ENCODE results near the gene RRAS2. TPM values are rescaled to one million over a fixed set of nuclear protein-coding genes. Genes with fewer than 3 reads are reported as not detected.

The RRAS2 gene
- total and polyA plus RNA-seq, 2 of the 4 experiments (the other 2 are of a cell fraction) = 85.5 to 106 TPM

DNA sequence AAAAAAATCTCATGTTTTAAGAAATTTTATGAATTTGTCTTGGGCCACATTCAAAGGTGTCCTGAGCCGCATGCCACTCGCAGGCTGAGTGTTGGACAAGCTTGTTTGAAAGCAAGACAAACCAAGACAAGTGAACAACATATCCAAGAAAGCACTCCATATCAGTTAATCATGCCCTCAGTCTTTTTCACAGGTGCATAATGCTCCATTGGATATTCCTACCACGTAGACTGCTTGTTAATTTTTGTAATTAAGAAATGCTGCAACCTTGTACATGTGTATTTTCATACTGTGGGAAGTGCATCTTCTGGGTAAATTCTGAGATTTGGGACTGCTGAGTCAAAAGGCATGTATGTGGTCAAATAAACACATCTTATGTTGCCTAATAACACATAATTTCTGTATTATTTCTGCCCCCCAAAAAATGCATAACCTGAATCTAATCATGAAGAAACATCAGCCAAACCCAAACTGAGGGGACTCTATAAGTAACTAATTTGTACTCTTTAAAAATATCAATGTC lies 8.2 kb downstream of the RRAS2 start:
- Histone ChIP-seq H2BK5ac (ENCODE audit: low read depth, low read length, poor library complexity, severe bottlenecking) (no peak overlapping the region), H2BK15ac (ENCODE audit: low read depth, low read length) (no peak overlapping the region), H2BK20ac (ENCODE audit: low read depth, low read length) (no peak overlapping the region), H4K91ac (ENCODE audit: insufficient read depth, low read depth, low read length) (no peak overlapping the region), H3K9ac (ENCODE audit: low read depth, low read length) (no peak overlapping the region), H3K14ac (replicated peaks; ENCODE audit: low read depth, low read length) (no peak overlapping the region), H3K4me3 (ENCODE audit: insufficient read depth, low read depth, low read length) (no peak overlapping the region), H3K36me3 (ENCODE audit: control insufficient read depth, insufficient read depth, low read length) (peaks cover 3% of the 10 kb centered on the region), H3K9me3 (ENCODE audit: control insufficient read depth, insufficient read depth, low read length) (no peaks in the 10 kb centered on the region), H2BK120ac (ENCODE audit: low read depth, low read length) (no peak overlapping the region), H3K9me1 (ENCODE audit: insufficient read depth, low read length) (peaks cover 3% of the 10 kb centered on the region; the same call in 1 of the 2 replicates), H4K8ac (ENCODE audit: low read depth in 2 of 2, low read length in 2 of 2) (no peak overlapping the region), H2AK9ac (replicated peaks; ENCODE audit: low read depth, low read length, poor library complexity) (no peak overlapping the region), H3K56ac (ENCODE audit: extremely low read depth, insufficient read depth, low read length) (no peak overlapping the region), H2AK5ac (ENCODE audit: low read depth, low read length) (no peak overlapping the region), H3K23ac (ENCODE audit: low read depth, low read length) (no peak overlapping the region), H3K4me2 (ENCODE audit: low read depth, low read length) (no peak overlapping the region), H2AFZ (replicated peaks; ENCODE audit: low read length, poor library complexity) (no peak overlapping the region), H3K4ac (ENCODE audit: low read depth, low read length) (no peak overlapping the region), H3K79me1 (ENCODE audit: low read depth in 1 of 2, low read length in 2 of 2) (peaks cover 3 to 46% of the 10 kb centered on the region in 2 experiments), H3K27ac (ENCODE audit: insufficient read depth, low read length) (no peak overlapping the region), H3K18ac (ENCODE audit: low read depth, low read length) (no peak overlapping the region), H3K27me3 (ENCODE audit: control insufficient read depth, insufficient read depth, low read length) (no peaks in the 10 kb centered on the region), H4K20me1 (ENCODE audit: insufficient read depth, low read length) (peaks cover 44% of the 10 kb centered on the region), H3K4me1 (ENCODE audit: control insufficient read depth, insufficient read depth, low read length) (peaks cover 2% of the 10 kb centered on the region; the same call in 1 of the 2 replicates), H4K5ac (ENCODE audit: low read depth, low read length) (no peak overlapping the region)
- dilution Hi-C loops (cut with HindIII; ENCODE audit: low sequenced_read_pairs, unreplicated experiment) = no loop called here
- no TSS peak for BruUV-seq (replicated peaks)
- intact Hi-C loops (cut with micrococcal nuclease) = no loop called here
- CTCF ChIA-PET = no interaction called here
- ATAC-seq (ENCODE audit: low read depth) (peak; percentile 66), DNase-seq (peak; percentile 40)
- in situ Hi-C loops (cut with MboI; ENCODE audit: low sequenced_read_pairs) = no loop called here
- TF ChIP-seq CEBPB (IDR thresholded peaks at IDR 0.05; ENCODE audit: low read depth, low read length) = peak; percentile 34; the same call in 1 of the 2 replicates
- TF ChIP-seq, protein P1, sequence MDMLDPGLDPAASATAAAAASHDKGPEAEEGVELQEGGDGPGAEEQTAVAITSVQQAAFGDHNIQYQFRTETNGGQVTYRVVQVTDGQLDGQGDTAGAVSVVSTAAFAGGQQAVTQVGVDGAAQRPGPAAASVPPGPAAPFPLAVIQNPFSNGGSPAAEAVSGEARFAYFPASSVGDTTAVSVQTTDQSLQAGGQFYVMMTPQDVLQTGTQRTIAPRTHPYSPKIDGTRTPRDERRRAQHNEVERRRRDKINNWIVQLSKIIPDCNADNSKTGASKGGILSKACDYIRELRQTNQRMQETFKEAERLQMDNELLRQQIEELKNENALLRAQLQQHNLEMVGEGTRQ (IDR thresholded peaks at IDR 0.05; ENCODE audit: low read depth, low read length) = no peak
- POLR2A ChIA-PET (ENCODE audit: unreplicated experiment) = no interaction called here
- WGBS, 2 experiments (ENCODE audit: extremely low coverage in 2 of 2, insufficient read length in 1 of 2) = no CpG with 5 or more reads among the region's 3 CpGs
